ENCODE data around the gene NKX1-2. TPM values are rescaled to one million over a fixed set of nuclear protein-coding genes. Genes with fewer than 3 reads are reported as not detected.

NKX1-2 gene
- total and polyA plus RNA-seq, 2 of the 8 experiments (the other 6 are each of a cell fraction or from before 2014, with no cell fraction given) = 12.7 to 34.9 TPM

DNA sequence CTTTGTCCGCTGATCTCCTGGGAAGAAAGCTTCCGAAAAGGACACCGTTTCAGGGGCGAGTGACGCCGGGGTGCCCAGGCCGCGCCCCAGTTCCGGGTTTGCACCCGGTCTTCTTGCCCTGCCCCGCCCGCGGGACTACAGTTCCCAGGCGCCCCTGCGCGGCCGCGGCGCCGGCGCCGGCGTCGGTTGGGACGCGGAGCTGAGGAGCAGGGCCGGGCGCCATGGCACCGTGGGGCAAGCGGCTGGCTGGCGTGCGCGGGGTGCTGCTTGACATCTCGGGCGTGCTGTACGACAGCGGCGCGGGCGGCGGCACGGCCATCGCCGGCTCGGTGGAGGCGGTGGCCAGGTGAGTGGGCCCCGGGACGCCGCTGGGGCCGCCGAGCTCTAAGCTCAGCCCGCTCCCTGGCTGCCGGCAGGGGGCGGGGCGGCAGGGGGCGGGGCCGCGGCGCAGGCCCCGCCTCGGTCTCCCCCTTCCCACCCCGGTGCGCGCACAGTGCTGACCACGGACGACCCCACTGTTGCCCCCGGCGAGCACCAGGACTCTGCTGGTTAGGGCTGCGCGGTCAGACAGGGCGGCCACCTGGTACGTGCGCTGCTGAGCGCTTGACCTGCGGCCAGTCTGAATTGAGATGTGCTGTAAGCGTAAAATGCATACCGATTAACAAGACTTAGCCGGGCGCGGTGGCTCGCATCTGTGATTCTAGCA lies 12.0 kb upstream of the NKX1-2 start, which contains the start of gene LHPP:
TSS of gene LHPP (plus strand) at position 182 of the 706 bp plus-strand sequence. CDS start at position 222, 40 bp downstream.
- ChIA-PET CTCF (ENCODE audit: partially characterized antibody) (interaction anchor here (1.2 to 2.9 kb wide), 5 partner anchors 10 to 71 kb away, joined by 3 to 14 read pairs (median 4); partner anchors contain the start of gene NKX1-2), POLR2A (ENCODE audit: partially characterized antibody) (interaction anchor here (0.6 to 5.4 kb wide), 7 partner anchors 11 to 521 kb away, joined by 3 to 36 read pairs (median 4); partner anchors contain the start of genes NKX1-2 and OAT)
- TF ChIP-seq RXRA (IDR thresholded peaks at IDR 0.05; ENCODE audit: insufficient read depth, low read depth, low read length) (no peak), KDM4A (IDR thresholded peaks at IDR 0.05; ENCODE audit: low read depth, low read length, severe bottlenecking) (peak; percentile 81), TAF1 (IDR thresholded peaks at IDR 0.05; ENCODE audit: low read depth, low read length) (no peak), PHF8 (conservative IDR thresholded peaks at IDR 0.05; ENCODE audit: low read depth, low read length) (peak; percentile 78), POLR2AphosphoS5 (IDR thresholded peaks at IDR 0.05; ENCODE audit: low read depth, low read length) (no peak; the same call in 1 of the 2 replicates), JUN (IDR thresholded peaks at IDR 0.05; ENCODE audit: low read depth, low read length) (no peak), TEAD4 (IDR thresholded peaks at IDR 0.05; ENCODE audit: low read depth, low read length) (no peak), SRF (IDR thresholded peaks at IDR 0.05; ENCODE audit: low read depth, low read length) (peak; percentile 40; the same call in 1 of the 2 replicates), SIN3A (conservative IDR thresholded peaks at IDR 0.05 in 1 of 2, IDR thresholded peaks at IDR 0.05 in 1 of 2; ENCODE audit: low read depth in 1 of 2, low read length in 2 of 2) (peak; percentile 20 to 74; a peak in 2 of 4 replicates), CHD1 (IDR thresholded peaks at IDR 0.05; ENCODE audit: low read depth, low read length) (no peak)
- TF ChIP-seq, protein P1, sequence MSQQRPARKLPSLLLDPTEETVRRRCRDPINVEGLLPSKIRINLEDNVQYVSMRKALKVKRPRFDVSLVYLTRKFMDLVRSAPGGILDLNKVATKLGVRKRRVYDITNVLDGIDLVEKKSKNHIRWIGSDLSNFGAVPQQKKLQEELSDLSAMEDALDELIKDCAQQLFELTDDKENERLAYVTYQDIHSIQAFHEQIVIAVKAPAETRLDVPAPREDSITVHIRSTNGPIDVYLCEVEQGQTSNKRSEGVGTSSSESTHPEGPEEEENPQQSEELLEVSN (IDR thresholded peaks at IDR 0.05) = no peak

More for the DNA sequence above, 12.0 kb upstream of the NKX1-2 start, which contains the start of gene LHPP:
- Histone ChIP-seq H3K36me3 (ENCODE audit: control insufficient read depth in 2 of 4, insufficient read depth in 4 of 4, low read length in 3 of 4) (no peaks in the 10 kb centered on the region), H3K4ac (replicated peaks; ENCODE audit: insufficient read length, low read depth, low read length) (peak within 1 kb of the TSS; percentile 35), H3K27ac (ENCODE audit: low read depth, low read length) (no peak within 1 kb of the TSS; the same call in 1 of the 2 replicates), H2BK12ac (ENCODE audit: low read depth, low read length) (peak within 1 kb of the TSS; percentile 43; the same call in 1 of the 2 replicates), H2BK15ac (ENCODE audit: low read length) (peak within 1 kb of the TSS; percentile 92; the same call in 1 of the 2 replicates), H2BK120ac (replicated peaks; ENCODE audit: low read depth, low read length) (no peak within 1 kb of the TSS), H2BK20ac (ENCODE audit: low read length) (peak within 1 kb of the TSS; percentile 51; the same call in 1 of the 2 replicates), H3K79me1 (ENCODE audit: low read depth, low read length) (no peaks in the 10 kb centered on the region), H4K91ac (replicated peaks; ENCODE audit: insufficient read length, low read length) (peak within 1 kb of the TSS; percentile 97), H3K4me2 (ENCODE audit: insufficient read depth in 1 of 2, low read depth in 2 of 2, low read length in 2 of 2) (peak within 1 kb of the TSS; percentile 59 to 64), H3K4me1 (replicated peaks in 1 of 4; ENCODE audit: control insufficient read depth in 3 of 4, insufficient read depth in 4 of 4, low read length in 3 of 4) (peaks cover 11 to 35% (median 22%) of the 10 kb centered on the region in 4 experiments), H4K20me1 (replicated peaks in 1 of 2; ENCODE audit: control insufficient read depth in 1 of 2, insufficient read depth in 2 of 2, low read length in 2 of 2) (peaks cover 0 to 4% of the 10 kb centered on the region in 2 experiments), H3K14ac (ENCODE audit: insufficient read length) (no peak within 1 kb of the TSS), H4K8ac (ENCODE audit: extremely low read depth, insufficient read depth, low read length) (peak within 1 kb of the TSS; percentile 45), H2AK5ac (ENCODE audit: low read depth, low read length) (no peak within 1 kb of the TSS), H3K4me3 (ENCODE audit: extremely low read depth in 1 of 4, insufficient read depth in 2 of 4, low read depth in 3 of 4, low read length in 4 of 4) (peak within 1 kb of the TSS; percentile 69 to 91 (median 72)), H4K5ac (ENCODE audit: insufficient read length, low read depth, low read length) (peak within 1 kb of the TSS; percentile 96), H3K23me2 (ENCODE audit: low read depth, low read length) (peaks cover 5% of the 10 kb centered on the region), H2BK5ac (ENCODE audit: low read depth, low read length) (peak within 1 kb of the TSS; percentile 68; the same call in 1 of the 2 replicates), H3K23ac (ENCODE audit: insufficient read length) (no peak within 1 kb of the TSS), H3K9ac (replicated peaks in 1 of 4; ENCODE audit: extremely low read depth in 1 of 4, low read depth in 3 of 4, low read length in 3 of 4) (peak within 1 kb of the TSS; percentile 35 to 57 (median 43); a peak in 3 of 7 replicates), H3K79me2 (ENCODE audit: control insufficient read depth in 1 of 2, insufficient read depth in 2 of 2, low read length in 2 of 2) (no peaks in the 10 kb centered on the region; a peak in 1 of 4 replicates), H3K18ac (ENCODE audit: extremely low read depth, low read length) (peak within 1 kb of the TSS; percentile 78), H3K27me3 (replicated peaks in 1 of 4; ENCODE audit: control insufficient read depth in 3 of 4, extremely low read depth in 1 of 4, insufficient read depth in 3 of 4, low read length in 3 of 4) (no peaks in the 10 kb centered on the region), H2AFZ (ENCODE audit: low read length) (peak within 1 kb of the TSS; percentile 70; the same call in 1 of the 2 replicates), H3K56ac (replicated peaks; ENCODE audit: insufficient read length, low read depth, low read length) (peak within 1 kb of the TSS; percentile 33), H3K9me3 (ENCODE audit: insufficient read depth in 2 of 2, low read depth in 1 of 2, low read length in 1 of 2) (no peaks in the 10 kb centered on the region)
- FAIRE-seq (no peak), DNase-seq (ENCODE audit: low read depth in 1 of 2, low spot score in 2 of 2) (peak in 1 of 2 experiments; percentile 92)
- WGBS, 2 experiments (ENCODE audit: extremely low coverage in 1 of 2, insufficient coverage in 1 of 2, insufficient read length in 1 of 2, insufficient replicate concordance in 2 of 2, low coverage in 1 of 2, low lambda C conversion rate in 2 of 2, missing lambda C conversion rate in 1 of 2) = 4% methylated on average over 57 of the region's 81 CpGs; no CpG with 5 or more reads in 1 of the 2 experiments

All from H1 (cell line).